GM21528 (cell line): Measurements from ENCODE around the gene UMODL1.

Experiments
- ATAC-seq: cut with Tn5 transposase; IDR thresholded peaks from one replicate; pipeline ENCODE4 v1.9.1; 2021; ENCODE audit warnings: mild to moderate bottlenecking, moderate library complexity; ENCODE audit not compliant: unreplicated experiment, low FRiP score

UMODL1 gene

GRCh38 chr21:42183374-42184266 is 112.5 kb downstream of the UMODL1 start:
- ATAC-seq = no peak

- ATAC-seq = no peak
Measured at GRCh38 chr21:42186591-42186990, 115.5 kb downstream of the UMODL1 start.

- ATAC-seq = peak; percentile 95
Measured at GRCh38 chr21:42187976-42188653, 117.0 kb downstream of the UMODL1 start.

GRCh38 chr21:42188663-42189062 is 117.5 kb downstream of the UMODL1 start:
- peak; percentile 27 for ATAC-seq

- ATAC-seq = no peak
Measured at GRCh38 chr21:42189431-42189830, 118.3 kb downstream of the UMODL1 start.

GRCh38 chr21:42189860-42190485 is 118.9 kb downstream of the UMODL1 start:
- ATAC-seq = no peak

GRCh38 chr21:42190486-42190863 is 119.4 kb downstream of the UMODL1 start:
- no peak for ATAC-seq

- ATAC-seq = no peak
Measured at GRCh38 chr21:42191064-42191463, 119.9 kb downstream of the UMODL1 start.

- ATAC-seq = no peak
Measured at GRCh38 chr21:42191696-42192595, 120.8 kb downstream of the UMODL1 start.
